Right lobe of liver (tissue), 6 donors: ENCODE data around the gene COL3A1. TPM values are rescaled to one million over a fixed set of nuclear protein-coding genes. Genes with fewer than 3 reads are reported as not detected.

Experiments used
- ATAC-seq, 4 donors: fragments of 200-7000 bp; cut with Tn5 transposase; one replicate each; pipeline ENCODE4 v1.9.1; 2020; ENCODE audit warnings: mild to moderate bottlenecking in 4 of 4, moderate library complexity in 4 of 4
- DNase-seq, 3 donors: peaks; one replicate each; pipeline ENCODE4 v3.0.0-alpha.2; 2020
- H3K27ac ChIP-seq, 3 donors: fragments of 200-600 bp; one replicate each; pipeline ENCODE4 v1.8.0; 2022
- H3K27me3 ChIP-seq, 2 donors: fragments of 200-600 bp; one replicate each; pipeline ENCODE4 v1.8.0; 2022
- H3K36me3 ChIP-seq, 4 donors: fragments of 200-600 bp; sonication (generic) in 1 of 4; one replicate each; pipeline versions ENCODE4 v1.5.1 to v1.8.0; 2017 to 2022; ENCODE audit warnings: control low read depth in 1 of 4
- H3K4me1 ChIP-seq, 4 donors: fragments of 200-600 bp; sonication (generic) in 1 of 4; one replicate each; pipeline versions ENCODE4 v1.5.1 to v1.8.0; 2017 to 2022; ENCODE audit warnings: control low read depth in 1 of 4
- H3K4me3 ChIP-seq, 3 donors: fragments of 200-600 bp; one replicate each; pipeline ENCODE4 v1.8.0; 2022
- H3K9me3 ChIP-seq, 4 donors: fragments of 200-600 bp; sonication (generic) in 1 of 4; one replicate each; pipeline versions ENCODE4 v1.5.1 to v1.8.0; 2017 to 2022; ENCODE audit warnings: control low read depth in 1 of 4
- CTCF ChIP-seq, 4 donors: fragments of 200-600 bp in 3 of 4; fragments of 450-650 bp in 1 of 4; IDR thresholded peaks; one replicate each; pipeline versions ENCODE4 v1.5.1 to v1.8.0; 2016 to 2022; ENCODE audit warnings: antibody characterized with exemption in 4 of 4, mild to moderate bottlenecking in 2 of 4
- POLR2A ChIP-seq: fragments of 450-650 bp; IDR thresholded peaks from one replicate; pipeline ENCODE4 v1.6.1; 2017; ENCODE audit warnings: antibody characterized with exemption, mild to moderate bottlenecking
- WGBS: methylation state at CpG from one replicate; pipeline ENCODE4 v1.1.6; 2018; ENCODE audit warnings: low coverage, low lambda C conversion rate; ENCODE audit not compliant: insufficient coverage; ENCODE audit errors: missing lambda C conversion rate; 5-methylcytosine and 5-hydroxymethylcytosine counted together
- intact Hi-C, 2 donors: fragments of 100-400 bp; cut with DNase I; formaldehyde crosslinking; loops; one replicate each; pipeline versions ENCODE4 v1.11.2 to v1.14.1; 2022
- total RNA-seq, 6 experiments: library from RNA; depleted of rRNA in 2 of 6; stranded (reverse); fragments of >200 nt in 2 of 6; fragmentation: NEBNext Ultra II Directional in 3 of 6; extraction: Animal tissue kit (Norgen Biotek cat#: 25700) in 3 of 6; gene quantifications; one replicate each; pipeline versions ENCODE4 v1.1.0 to v1.2.4, GENCODE V29; 2016 to 2023
- donor health status: DM: no; HTN: yes; CAD: no.
- donor health status: DM: no; HTN: no; CAD: no.
- donor health status: DM: no; HTN: no; CAD: no.
- donor health status: DM: no; HTN: yes; CAD: no.
- donor health status: DM: no; HTN: yes; CAD: no.

The COL3A1 gene
- total RNA-seq, 6 experiments from 2014 or later: 13.8 to 97.0 (median 60.9) TPM

- TF ChIP-seq POLR2A: no peak
- no peak for TF ChIP-seq CTCF (IDR thresholded peaks at IDR 0.05)
- Histone ChIP-seq H3K27ac (no peak overlapping the region), H3K36me3 (peaks cover 0 to under 1% (median 0%) of the 10 kb centered on the region in 4 donors), H3K4me1 (no peaks in the 10 kb centered on the region), H3K9me3 (no peaks in the 10 kb centered on the region), H3K4me3 (no peak overlapping the region), H3K27me3 (no peaks in the 10 kb centered on the region)
- ATAC-seq (no peak), DNase-seq (no peak)
- intact Hi-C loops: no loop called here
- WGBS: 78% methylated on average over 3 of the region's 3 CpGs
Observed at GRCh38 chr2:189048189-189048588, 74.0 kb downstream of the COL3A1 start.

GRCh38 chr2:189049709-189050164 lies 75.6 kb downstream of the COL3A1 start:
- Histone ChIP-seq H3K9me3 (no peaks in the 10 kb centered on the region), H3K36me3 (peaks cover 0 to 2% (median 0%) of the 10 kb centered on the region in 4 donors), H3K4me1 (no peaks in the 10 kb centered on the region), H3K27ac (no peak overlapping the region), H3K27me3 (no peaks in the 10 kb centered on the region), H3K4me3 (no peak overlapping the region)
- no peak for ATAC-seq
- intact Hi-C loops: no loop called here
- 83% methylated on average over 1 of the region's 1 CpG for WGBS
- no peak for DNase-seq
- no peak for TF ChIP-seq POLR2A
- TF ChIP-seq CTCF (IDR thresholded peaks at IDR 0.05): no peak

GRCh38 chr2:189050165-189050712 lies 76.1 kb downstream of the COL3A1 start:
- no peaks in the 10 kb centered on the region for H3K9me3 ChIP-seq
- H3K36me3 ChIP-seq: peaks cover 0 to 2% (median 0%) of the 10 kb centered on the region in 4 donors
- ATAC-seq (peak in 2 of 4 donors; percentile 39 to 51), DNase-seq (no peak)
- no peak overlapping the region for H3K4me3 ChIP-seq
- no peak for TF ChIP-seq CTCF (IDR thresholded peaks at IDR 0.05)
- no peak for TF ChIP-seq POLR2A
- H3K27ac ChIP-seq: no peak overlapping the region
- intact Hi-C loops: no loop called here
- no peaks in the 10 kb centered on the region for H3K4me1 ChIP-seq
- 30% methylated on average over 6 of the region's 7 CpGs for WGBS
- no peaks in the 10 kb centered on the region for H3K27me3 ChIP-seq

- intact Hi-C loops: no loop called here
- TF ChIP-seq CTCF (IDR thresholded peaks at IDR 0.05): no peak
- no peak for TF ChIP-seq POLR2A
- H3K4me1 ChIP-seq: no peaks in the 10 kb centered on the region
- H3K36me3 ChIP-seq: peaks cover 0 to 2% (median 0%) of the 10 kb centered on the region in 4 donors
- H3K27me3 ChIP-seq: no peaks in the 10 kb centered on the region
- no peaks in the 10 kb centered on the region for H3K9me3 ChIP-seq
- WGBS: 75% methylated on average over 4 of the region's 4 CpGs
- H3K27ac ChIP-seq: no peak overlapping the region
- no peak overlapping the region for H3K4me3 ChIP-seq
- ATAC-seq (no peak), DNase-seq (no peak)
Observed at GRCh38 chr2:189056200-189057106, 82.3 kb downstream of the COL3A1 start.
